ENCODE measurements around the gene ZDHHC7.
"Not testable (repeated sequence)": the region's sequence is repeated elsewhere in the genome, so short reads cannot be mapped to it uniquely, and the experiment has no call there.

ZDHHC7 gene

GRCh38 chr16:85042167-85042526, 30.8 kb upstream of the ZDHHC7 start:
- DNase-seq = no peak

GRCh38 chr16:85041219-85042166, 30.2 kb upstream of the ZDHHC7 start:
- no peak for DNase-seq

GRCh38 chr16:85040685-85041084, 29.4 kb upstream of the ZDHHC7 start:
- DNase-seq = no peak

- no peak for DNase-seq
These were observed 26.4 kb upstream of the ZDHHC7 start for GRCh38 chr16:85037721-85038120.

GRCh38 chr16:85037050-85037410, 25.7 kb upstream of the ZDHHC7 start:
- no peak for DNase-seq

GRCh38 chr16:85036236-85037049, 25.1 kb upstream of the ZDHHC7 start:
- no peak for DNase-seq

- DNase-seq = no peak
These were observed 23.5 kb upstream of the ZDHHC7 start for GRCh38 chr16:85034591-85035433.

- DNase-seq = no peak
These were observed 21.8 kb upstream of the ZDHHC7 start for GRCh38 chr16:85033171-85033570.

GRCh38 chr16:85032187-85032586, 20.9 kb upstream of the ZDHHC7 start:
- not testable (repeated sequence) for DNase-seq

GRCh38 chr16:85031451-85031850, 20.1 kb upstream of the ZDHHC7 start:
- DNase-seq = no peak

- DNase-seq = no peak
These were observed 18.7 kb upstream of the ZDHHC7 start for GRCh38 chr16:85029981-85030401.

- peak; percentile 30 for DNase-seq
These were observed 18.1 kb upstream of the ZDHHC7 start for GRCh38 chr16:85029408-85029784.

GRCh38 chr16:85028685-85029407, 17.5 kb upstream of the ZDHHC7 start:
- DNase-seq = peak; percentile 75

GRCh38 chr16:85027958-85028684, 16.8 kb upstream of the ZDHHC7 start:
- peak; percentile 43 for DNase-seq

GRCh38 chr16:85027349-85027957, 16.1 kb upstream of the ZDHHC7 start, which contains the start of gene KIAA0513:
Gene KIAA0513 (plus strand): TSS chr16:85027795. CDS start chr16:85067072, 39,277 bp downstream.
- peak; percentile 98 for DNase-seq

- DNase-seq = no peak
These were observed 15.4 kb upstream of the ZDHHC7 start for GRCh38 chr16:85026703-85027102.

GRCh38 chr16:85025781-85026653, 14.7 kb upstream of the ZDHHC7 start:
- DNase-seq = no peak

- DNase-seq = no peak
These were observed 8.4 kb upstream of the ZDHHC7 start for GRCh38 chr16:85019659-85020245.

GRCh38 chr16:85018529-85019236, 7.3 kb upstream of the ZDHHC7 start:
- DNase-seq = no peak

All from activated T-cell treated with anti-CD3 and anti-CD28 coated beads, Interleukin-2, amount 50 U/mL, for 1 hour (primary cell).